B cell (primary cell): ENCODE measurements around the gene UPK1B. TPM values are rescaled to one million over a fixed set of nuclear protein-coding genes. Genes with fewer than 3 reads are reported as not detected.

Experiments used
- ATAC-seq: fragments of 200-7000 bp; cut with Tn5 transposase; one replicate; pipeline ENCODE4 v1.10.0; 2021; ENCODE audit warnings: low read depth, mild to moderate bottlenecking, moderate number of reproducible peaks, moderate library complexity
- CTCF ChIA-PET: fragments of 350-600 bp; sonication (Branson Sonifier 250); formaldehyde crosslinking; loops from one replicate; lab custom pipeline; 2021; ENCODE audit warnings: antibody characterized with exemption, inconsistent platforms; lab: Charles Lee
- POLR2A ChIA-PET: fragments of 350-600 bp; sonication (Branson Sonifier 250); formaldehyde crosslinking; loops from one replicate; lab custom pipeline; 2021; ENCODE audit warnings: antibody characterized with exemption; lab: Charles Lee
- DNase-seq: peaks from one replicate; pipeline ENCODE4 v3.0.0; 2013
- H2AFZ ChIP-seq: 2 replicates; pipeline ENCODE4 v1.6.1; 2012; ENCODE audit warnings: mild to moderate bottlenecking, low read depth, low read length; ENCODE audit not compliant: insufficient read depth, poor library complexity, severe bottlenecking
- H3K27ac ChIP-seq, 2 donors: 1 replicate in 1 of 2; 2 replicates in 1 of 2; pipeline ENCODE4 v1.5.1; 2012 to 2013; ENCODE audit warnings: low read length in 2 of 2, mild to moderate bottlenecking in 2 of 2, moderate library complexity in 1 of 2
- H3K27me3 ChIP-seq, 4 experiments: fragments of 200-600 bp in 1 of 4; sonication (generic) in 1 of 4; replicated peaks in 1 of 4; 1 replicate in 2 of 4; 2 replicates in 2 of 4; pipeline versions ENCODE4 v1.6.1 to v1.7.0; 2013 to 2016; ENCODE audit warnings: low read length in 3 of 4, mild to moderate bottlenecking in 2 of 4, mixed read lengths in 1 of 4, moderate library complexity in 1 of 4; ENCODE audit not compliant: insufficient read depth in 4 of 4, control insufficient read depth in 3 of 4; ENCODE audit errors: control extremely low read depth in 1 of 4
- H3K36me3 ChIP-seq, 2 experiments: replicated peaks in 1 of 2; 1 replicate in 1 of 2; 2 replicates in 1 of 2; pipeline versions ENCODE4 v1.6.1 to v1.7.1; 2013; ENCODE audit warnings: low read length in 1 of 2; ENCODE audit not compliant: insufficient read depth in 2 of 2, control insufficient read depth in 1 of 2; ENCODE audit errors: control extremely low read depth in 1 of 2, extremely low read depth in 1 of 2
- H3K4me1 ChIP-seq, 2 donors: fragments of 200-600 bp in 1 of 2; sonication (generic) in 1 of 2; 1 replicate in 1 of 2; 2 replicates in 1 of 2; pipeline versions ENCODE4 v1.5.1 to v1.6.1; 2013 to 2017; ENCODE audit warnings: low read length in 2 of 2; ENCODE audit not compliant: control insufficient read depth in 2 of 2, insufficient read depth in 2 of 2
- H3K4me2 ChIP-seq: replicated peaks from 2 replicates; pipeline ENCODE3; 2012; ENCODE audit warnings: mild to moderate bottlenecking, low read depth, low read length; ENCODE audit not compliant: poor library complexity, severe bottlenecking
- H3K4me3 ChIP-seq, 5 experiments: fragments of 200-600 bp in 1 of 5; sonication (generic) in 1 of 5; 1 replicate in 3 of 5; 2 replicates in 2 of 5; pipeline versions ENCODE4 v1.5.1 to v1.7.0; 2011 to 2016; ENCODE audit warnings: low read length in 4 of 5, mild to moderate bottlenecking in 4 of 5, low read depth in 2 of 5, control low read depth in 1 of 5, moderate library complexity in 1 of 5; ENCODE audit not compliant: insufficient read depth in 1 of 5; ENCODE audit errors: control extremely low read depth in 1 of 5, extremely low read depth in 1 of 5
- H3K79me2 ChIP-seq: fragments of 200-600 bp; sonication (generic); one replicate; pipeline ENCODE4 v1.6.0; 2016; ENCODE audit warnings: low read length; ENCODE audit not compliant: control insufficient read depth, insufficient read depth
- H3K9ac ChIP-seq: fragments of 200-600 bp; sonication (generic); 2 replicates; pipeline ENCODE4 v1.6.1; 2017; ENCODE audit warnings: mild to moderate bottlenecking, low read length, moderate library complexity
- H3K9me3 ChIP-seq, 3 donors: one replicate each; pipeline versions ENCODE4 v1.6.1 to v1.7.1; 2013; ENCODE audit warnings: low read length in 2 of 3; ENCODE audit not compliant: control insufficient read depth in 2 of 3, insufficient read depth in 1 of 3; ENCODE audit errors: control extremely low read depth in 1 of 3
- H4K20me1 ChIP-seq: 2 replicates; pipeline ENCODE4 v1.6.0; 2012; ENCODE audit warnings: mild to moderate bottlenecking, low read length; ENCODE audit not compliant: insufficient read depth, control insufficient read depth, poor library complexity, severe bottlenecking
- H3K27ac Mint-ChIP-seq: one replicate; pipeline ENCODE4 v1.8.0; 2021; ENCODE audit warnings: mixed read lengths
- H3K27me3 Mint-ChIP-seq: one replicate; pipeline ENCODE4 v1.8.0; 2021; ENCODE audit warnings: mixed read lengths
- H3K4me1 Mint-ChIP-seq: one replicate; pipeline ENCODE4 v1.8.0; 2021; ENCODE audit warnings: mixed read lengths
- H3K4me3 Mint-ChIP-seq: one replicate; pipeline ENCODE4 v1.8.0; 2021; ENCODE audit warnings: mixed read lengths
- H3K9me3 Mint-ChIP-seq: one replicate; pipeline ENCODE4 v1.8.0; 2022; ENCODE audit warnings: mixed read lengths; ENCODE audit not compliant: insufficient read depth
- CTCF ChIP-seq: fragments of 200-600 bp; IDR thresholded peaks from one replicate; pipeline ENCODE4 v1.8.0; 2022; ENCODE audit warnings: antibody characterized with exemption, mild to moderate bottlenecking
- EZH2 ChIP-seq: IDR thresholded peaks from 2 replicates; pipeline ENCODE4 v1.6.1; 2012; ENCODE audit warnings: borderline replicate concordance, low read depth, mild to moderate bottlenecking, moderate library complexity, low read length; ENCODE audit not compliant: insufficient read depth, poor library complexity, severe bottlenecking
- WGBS: methylation state at CpG from one replicate; pipeline ENCODE4 v1.1.5; 2013; ENCODE audit warnings: missing lambda C conversion rate; ENCODE audit not compliant: insufficient coverage; 5-methylcytosine and 5-hydroxymethylcytosine counted together
- intact Hi-C: fragments of 100-400 bp; cut with micrococcal nuclease; formaldehyde crosslinking; loops from one replicate; pipeline ENCODE4 v1.10.0; 2022
- polyA plus RNA-seq: library from polyadenylated mRNA; depleted of rRNA; stranded (reverse); fragments of >200 nt; gene quantifications from 2 replicates; pipeline ENCODE4 v1.2.3, GENCODE V29; 2012
- total RNA-seq, 2 donors: library from RNA; stranded (reverse); fragments of 120-200 nt in 1 of 2; gene quantifications; 1 replicate in 1 of 2; 2 replicates in 1 of 2; pipeline versions ENCODE4 v1.2.3 to v1.2.4, GENCODE V29; 2013 to 2022

UPK1B gene
- total and polyA plus RNA-seq, 2 donors (not counting 1 experiment from before 2014, with no cell fraction given), result not detected

GRCh38 chr3:119145128-119145499 lies 28.3 kb upstream of the UPK1B start:
- no peak overlapping the region for H3K4me3 ChIP-seq
- POLR2A ChIA-PET, result no interaction called here
- H4K20me1 ChIP-seq, result no peaks in the 10 kb centered on the region
- ATAC-seq, result no peak
- intact Hi-C loops, result loop anchor here (2.0 kb wide), 1 partner anchor 208 kb away; no protein-coding TSS in a partner anchor
- H3K9me3 Mint-ChIP-seq, result no peaks in the 10 kb centered on the region
- H3K9me3 ChIP-seq, result no peaks in the 10 kb centered on the region
- no peak for TF ChIP-seq EZH2
- TF ChIP-seq CTCF, result no peak
- no peaks in the 10 kb centered on the region for H3K79me2 ChIP-seq
- H3K27me3 ChIP-seq, result no peaks in the 10 kb centered on the region
- no peaks in the 10 kb centered on the region for H3K4me1 ChIP-seq
- no peak overlapping the region for H2AFZ ChIP-seq
- H3K27ac ChIP-seq, result no peak overlapping the region
- DNase-seq, result no peak
- H3K4me1 Mint-ChIP-seq, result no peaks in the 10 kb centered on the region
- H3K9ac ChIP-seq, result no peak overlapping the region
- H3K36me3 ChIP-seq, result no peaks in the 10 kb centered on the region
- H3K27ac Mint-ChIP-seq, result no peak overlapping the region
- H3K4me3 Mint-ChIP-seq, result no peak overlapping the region
- no peaks in the 10 kb centered on the region for H3K27me3 Mint-ChIP-seq
- CTCF ChIA-PET, result interaction anchor here (0.8 to 2.4 kb wide), 4 partner anchors 96 to 536 kb away, joined by 3 to 13 read pairs (median 10); partner anchors contain the start of gene B4GALT4
- H3K4me2 ChIP-seq, result no peak overlapping the region

- POLR2A ChIA-PET, result no interaction called here
- Histone ChIP-seq H3K4me3 (no peak within 1 kb of the TSS), H2AFZ (no peak within 1 kb of the TSS), H3K9ac (no peak within 1 kb of the TSS), H3K79me2 (no peaks in the 10 kb centered on the region), H3K27me3 (no peaks in the 10 kb centered on the region), H3K4me2 (no peak within 1 kb of the TSS), H3K36me3 (no peaks in the 10 kb centered on the region), H3K4me1 (no peaks in the 10 kb centered on the region), H3K9me3 (no peaks in the 10 kb centered on the region), H4K20me1 (no peaks in the 10 kb centered on the region), H3K27ac (no peak within 1 kb of the TSS)
- no peaks in the 10 kb centered on the region for H3K4me1 Mint-ChIP-seq
- no peaks in the 10 kb centered on the region for H3K9me3 Mint-ChIP-seq
- CTCF ChIA-PET, result interaction anchor here (0.8 to 2.4 kb wide), 4 partner anchors 96 to 536 kb away, joined by 3 to 13 read pairs (median 8); partner anchors contain the start of gene B4GALT4
- H3K4me3 Mint-ChIP-seq, result no peak within 1 kb of the TSS
- DNase-seq, result peak; percentile 18
- no peak within 1 kb of the TSS for H3K27ac Mint-ChIP-seq
- peak; percentile 35 for TF ChIP-seq CTCF
- TF ChIP-seq EZH2, result no peak
- 90% methylated on average over 20 of the region's 23 CpGs for WGBS
- no peak for ATAC-seq
- no peaks in the 10 kb centered on the region for H3K27me3 Mint-ChIP-seq
- intact Hi-C loops, result loop anchor here (2.0 kb wide), 1 partner anchor 207 kb away; no protein-coding TSS in a partner anchor
These were observed 27.8 kb upstream of the UPK1B start, which contains the start of gene TEX55 for GRCh38 chr3:119145500-119146167. Gene TEX55, plus strand, starts transcription at chr3:119146165. Its CDS starts 25 bp downstream, at chr3:119146190.
